ENCODE measurements around the gene FAM187B. TPM values are rescaled to one million over a fixed set of nuclear protein-coding genes. Genes with fewer than 3 reads are reported as not detected.

FAM187B gene
- total RNA-seq, 3 donors from 2014 or later: not detected

DNA sequence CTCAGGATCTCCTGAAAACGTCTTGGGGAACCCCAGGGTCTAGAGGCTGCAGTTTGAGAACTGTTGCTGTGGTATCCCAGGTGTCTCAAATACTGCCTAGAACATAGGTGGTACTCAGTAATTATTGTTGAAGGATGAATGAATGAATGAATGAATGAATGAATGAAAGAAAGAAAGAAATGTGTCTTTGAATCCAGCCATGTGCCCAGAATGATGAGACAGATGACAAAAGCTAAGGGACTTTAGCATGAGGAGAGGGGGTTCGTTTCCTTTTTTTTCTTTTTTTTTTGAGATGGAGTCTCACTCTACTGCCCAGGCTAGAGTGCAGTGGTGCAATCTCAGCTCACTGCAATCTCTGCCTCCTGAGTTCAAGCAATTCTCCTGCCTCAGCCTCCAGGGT lies 28.0 kb upstream of the FAM187B start:
- Histone ChIP-seq H3K9me3 (no peaks in the 10 kb centered on the region), H3K36me3 (ENCODE audit: low read depth) (no peaks in the 10 kb centered on the region), H3K4me3 (no peak overlapping the region), H3K4me1 (ENCODE audit: low read depth) (no peaks in the 10 kb centered on the region)
- DNase-seq: no peak
- intact Hi-C loops (cut with DNase I, micrococcal nuclease): no loop called here
- TF ChIP-seq, protein P1, sequence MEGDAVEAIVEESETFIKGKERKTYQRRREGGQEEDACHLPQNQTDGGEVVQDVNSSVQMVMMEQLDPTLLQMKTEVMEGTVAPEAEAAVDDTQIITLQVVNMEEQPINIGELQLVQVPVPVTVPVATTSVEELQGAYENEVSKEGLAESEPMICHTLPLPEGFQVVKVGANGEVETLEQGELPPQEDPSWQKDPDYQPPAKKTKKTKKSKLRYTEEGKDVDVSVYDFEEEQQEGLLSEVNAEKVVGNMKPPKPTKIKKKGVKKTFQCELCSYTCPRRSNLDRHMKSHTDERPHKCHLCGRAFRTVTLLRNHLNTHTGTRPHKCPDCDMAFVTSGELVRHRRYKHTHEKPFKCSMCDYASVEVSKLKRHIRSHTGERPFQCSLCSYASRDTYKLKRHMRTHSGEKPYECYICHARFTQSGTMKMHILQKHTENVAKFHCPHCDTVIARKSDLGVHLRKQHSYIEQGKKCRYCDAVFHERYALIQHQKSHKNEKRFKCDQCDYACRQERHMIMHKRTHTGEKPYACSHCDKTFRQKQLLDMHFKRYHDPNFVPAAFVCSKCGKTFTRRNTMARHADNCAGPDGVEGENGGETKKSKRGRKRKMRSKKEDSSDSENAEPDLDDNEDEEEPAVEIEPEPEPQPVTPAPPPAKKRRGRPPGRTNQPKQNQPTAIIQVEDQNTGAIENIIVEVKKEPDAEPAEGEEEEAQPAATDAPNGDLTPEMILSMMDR (IDR thresholded peaks at IDR 0.05): no peak
- ATAC-seq: no peak

DNA sequence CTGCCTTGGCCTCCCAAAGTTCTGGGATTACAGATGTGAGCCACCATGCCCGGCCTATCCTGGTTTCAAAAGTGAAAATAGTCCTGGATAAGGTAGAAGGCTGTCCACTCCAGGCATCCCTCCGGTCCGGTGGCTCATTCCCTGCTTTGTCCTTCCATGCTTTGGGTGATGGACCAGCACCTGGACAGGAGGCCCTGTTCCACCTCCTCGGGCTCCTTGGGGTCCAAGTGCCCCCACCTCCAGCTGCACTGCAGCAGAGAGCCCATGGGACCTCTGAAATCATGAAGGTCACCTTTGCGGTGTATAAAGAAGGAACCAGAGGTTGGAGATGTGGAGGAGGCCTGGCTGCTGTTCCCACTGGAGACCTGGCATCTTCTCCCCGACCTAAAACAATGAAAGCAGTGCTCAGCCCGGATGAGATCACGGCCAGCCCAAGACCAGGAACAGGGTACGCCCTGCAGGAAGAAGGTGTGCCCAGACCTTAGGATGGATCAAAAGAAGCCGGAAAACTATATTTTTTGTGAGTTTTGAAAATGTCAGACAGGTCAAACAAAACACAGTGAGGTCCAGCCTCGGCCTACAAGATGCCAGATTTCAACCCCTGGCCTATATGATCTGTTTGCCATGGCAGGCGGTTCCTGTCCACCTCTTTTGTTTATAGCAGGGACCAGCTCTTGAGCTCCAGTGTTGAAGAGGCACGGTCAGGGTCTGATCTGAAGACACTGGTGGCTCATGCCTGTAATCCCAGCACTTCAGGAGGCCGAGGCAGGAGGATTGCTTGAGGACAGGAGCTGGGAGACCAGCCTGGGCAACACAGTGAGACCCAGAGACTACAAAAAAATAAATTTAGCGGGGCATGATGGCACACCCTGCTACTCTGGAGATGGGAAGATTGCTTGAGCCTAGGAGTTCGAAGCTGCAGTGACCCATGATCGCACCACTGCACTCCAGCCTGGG lies 26.1 kb upstream of the FAM187B start:
- ATAC-seq (no peak), DNase-seq (no peak)
- intact Hi-C loops (cut with DNase I, micrococcal nuclease): no loop called here
- Histone ChIP-seq H3K36me3 (ENCODE audit: low read depth) (no peaks in the 10 kb centered on the region), H3K9me3 (no peaks in the 10 kb centered on the region), H3K4me3 (no peak overlapping the region), H3K4me1 (ENCODE audit: low read depth) (peaks cover 8% of the 10 kb centered on the region)
- TF ChIP-seq, protein P1 (IDR thresholded peaks at IDR 0.05): no peak

DNA sequence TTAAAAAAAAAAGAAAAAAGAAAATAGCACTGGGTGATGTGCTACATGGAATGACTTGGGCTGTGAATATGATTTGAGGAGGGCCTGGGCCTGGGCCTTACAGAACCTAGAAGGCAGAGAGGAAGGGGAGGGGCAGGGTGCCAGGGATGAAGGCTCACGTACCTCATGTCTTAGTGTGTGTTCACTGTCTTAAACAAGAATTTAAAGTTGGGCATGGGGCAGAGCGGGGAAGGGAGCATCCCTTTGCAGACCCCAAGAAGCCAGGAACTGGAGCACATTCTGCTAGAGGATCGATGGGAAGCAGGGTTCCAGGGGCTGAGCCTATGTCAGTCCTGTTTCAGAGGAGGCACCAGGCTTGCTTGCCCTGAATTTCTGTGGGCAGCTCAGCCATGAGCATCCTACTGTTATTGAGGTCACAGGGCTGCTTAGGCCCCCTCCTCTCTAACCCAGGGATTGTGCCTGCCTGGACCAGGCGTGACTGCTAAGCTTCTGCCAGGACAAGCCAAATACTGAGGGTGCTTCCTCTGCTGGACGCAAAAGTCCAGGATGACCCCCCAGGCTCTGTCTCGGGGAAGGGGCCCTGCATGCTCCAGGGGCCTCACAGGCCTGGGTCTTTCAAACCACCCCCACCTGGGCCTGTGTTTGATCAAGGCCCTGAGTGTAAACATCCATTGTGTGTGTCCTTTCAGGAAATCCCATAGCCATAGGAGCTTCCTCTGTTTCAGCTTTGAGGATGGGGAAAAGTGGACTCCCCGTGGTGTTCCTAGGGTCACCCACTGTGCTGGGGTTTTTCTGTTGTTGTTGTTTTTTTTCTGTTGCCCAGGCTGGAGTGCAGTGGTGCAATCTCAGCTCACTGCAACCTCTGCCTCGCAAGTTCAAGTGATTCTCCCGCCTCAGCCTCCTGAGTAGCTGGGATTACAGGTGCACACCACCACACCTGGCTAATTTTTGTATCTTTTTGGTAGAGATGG lies 25.1 kb upstream of the FAM187B start:
- no peak for ATAC-seq
- Histone ChIP-seq H3K4me3 (no peak overlapping the region), H3K9me3 (no peaks in the 10 kb centered on the region), H3K4me1 (ENCODE audit: low read depth) (peaks cover 10% of the 10 kb centered on the region), H3K36me3 (ENCODE audit: low read depth) (no peaks in the 10 kb centered on the region)
- TF ChIP-seq, protein P1 (IDR thresholded peaks at IDR 0.05): no peak
- DNase-seq: no peak
- intact Hi-C loops (cut with DNase I, micrococcal nuclease): no loop called here

DNA sequence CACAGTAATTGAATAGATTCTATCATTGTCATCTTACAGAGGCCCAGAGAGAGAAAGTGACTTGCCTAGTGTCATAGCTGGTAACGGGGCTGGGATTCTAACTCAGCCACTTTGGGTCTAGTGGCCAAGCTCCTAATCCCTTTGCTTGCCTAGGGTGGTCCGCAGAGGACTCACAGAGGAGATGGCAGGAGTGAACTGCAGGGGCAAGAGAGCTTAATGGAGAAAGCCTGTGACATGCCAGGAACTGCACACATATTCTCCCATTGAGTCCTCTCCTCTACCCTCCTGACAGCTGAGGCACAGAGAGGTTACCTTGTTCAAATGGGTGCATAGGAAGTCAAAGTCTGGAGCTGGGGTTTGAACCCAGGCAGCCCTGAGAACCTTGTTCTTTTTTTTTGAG lies 22.9 kb upstream of the FAM187B start:
- intact Hi-C loops (cut with DNase I, micrococcal nuclease): no loop called here
- DNase-seq (no peak), ATAC-seq (no peak)
- no peak overlapping the region for H3K4me3 ChIP-seq
- H3K4me1 ChIP-seq (ENCODE audit: low read depth): peaks cover 20% of the 10 kb centered on the region
- no peaks in the 10 kb centered on the region for H3K36me3 ChIP-seq (ENCODE audit: low read depth)
- TF ChIP-seq, protein P1 (IDR thresholded peaks at IDR 0.05): no peak
- no peaks in the 10 kb centered on the region for H3K9me3 ChIP-seq

DNA sequence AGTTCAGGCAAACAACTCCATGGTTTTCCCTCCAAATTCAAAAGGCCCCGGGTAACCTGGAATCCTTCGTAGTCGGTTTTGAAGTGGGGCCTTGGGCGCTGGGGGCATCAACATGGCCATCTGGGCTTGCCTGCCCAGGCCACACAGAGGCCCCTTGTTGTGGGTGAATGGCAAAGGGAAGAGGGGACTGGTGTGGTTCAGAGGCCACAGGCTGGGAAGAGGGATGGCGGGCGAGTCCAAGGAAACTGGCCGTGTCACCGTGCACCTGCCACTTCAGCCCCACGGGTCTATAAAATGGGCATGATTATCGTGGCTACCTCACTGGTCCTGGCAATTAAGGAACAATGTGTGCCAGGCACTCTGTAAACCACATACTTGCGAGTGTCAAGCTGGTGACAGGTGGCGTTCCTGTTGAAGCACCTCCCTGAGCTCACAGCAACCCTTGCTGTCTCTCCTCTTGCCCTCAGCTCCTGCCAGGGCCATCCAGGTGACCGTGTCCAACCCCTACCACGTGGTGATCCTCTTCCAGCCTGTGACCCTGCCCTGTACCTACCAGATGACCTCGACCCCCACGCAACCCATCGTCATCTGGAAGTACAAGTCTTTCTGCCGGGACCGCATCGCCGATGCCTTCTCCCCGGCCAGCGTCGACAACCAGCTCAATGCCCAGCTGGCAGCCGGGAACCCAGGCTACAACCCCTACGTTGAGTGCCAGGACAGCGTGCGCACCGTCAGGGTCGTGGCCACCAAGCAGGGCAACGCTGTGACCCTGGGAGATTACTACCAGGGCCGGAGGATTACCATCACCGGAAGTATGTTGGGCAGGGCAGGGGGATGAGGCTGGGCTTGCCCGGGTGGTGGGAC lies 21.5 kb upstream of the FAM187B start:
- intact Hi-C loops (cut with DNase I, micrococcal nuclease): loop anchor here in 1 of 2 donors (5.0 kb wide), 1 partner anchor 397 kb away; the partner anchor contains the start of gene COX6B1
- TF ChIP-seq, protein P1 (IDR thresholded peaks at IDR 0.05): no peak
- peaks cover 20% of the 10 kb centered on the region for H3K4me1 ChIP-seq (ENCODE audit: low read depth)
- DNase-seq: no peak
- no peaks in the 10 kb centered on the region for H3K9me3 ChIP-seq
- no peak for ATAC-seq
- no peaks in the 10 kb centered on the region for H3K36me3 ChIP-seq (ENCODE audit: low read depth)
- peak overlapping the region; percentile 77 for H3K4me3 ChIP-seq
